A673 (cell line): ENCODE data around the gene GALNT18.

ENCODE experiments used
- EZH2 ChIP-seq: fragments of 200-600 bp; sonication (generic); IDR thresholded peaks from 2 replicates; pipeline ENCODE4 v1.6.1; 2017; ENCODE audit warnings: borderline replicate concordance, low read depth, mild to moderate bottlenecking, mixed read lengths, antibody characterized with exemption, low read length; ENCODE audit not compliant: poor library complexity, severe bottlenecking
- TF ChIP-seq, protein P1 (sequence below): fragments of 300-800, 200-600 bp; sonication (generic); conservative IDR thresholded peaks from 2 replicates; pipeline ENCODE4 v1.5.1; 2017; ENCODE audit warnings: low read depth, mild to moderate bottlenecking, antibody characterized with exemption, low read length, moderate library complexity, mixed read lengths

GRCh38 chr11:11420191-11420898, 201.5 kb downstream of the GALNT18 start:
- TF ChIP-seq, protein P1, sequence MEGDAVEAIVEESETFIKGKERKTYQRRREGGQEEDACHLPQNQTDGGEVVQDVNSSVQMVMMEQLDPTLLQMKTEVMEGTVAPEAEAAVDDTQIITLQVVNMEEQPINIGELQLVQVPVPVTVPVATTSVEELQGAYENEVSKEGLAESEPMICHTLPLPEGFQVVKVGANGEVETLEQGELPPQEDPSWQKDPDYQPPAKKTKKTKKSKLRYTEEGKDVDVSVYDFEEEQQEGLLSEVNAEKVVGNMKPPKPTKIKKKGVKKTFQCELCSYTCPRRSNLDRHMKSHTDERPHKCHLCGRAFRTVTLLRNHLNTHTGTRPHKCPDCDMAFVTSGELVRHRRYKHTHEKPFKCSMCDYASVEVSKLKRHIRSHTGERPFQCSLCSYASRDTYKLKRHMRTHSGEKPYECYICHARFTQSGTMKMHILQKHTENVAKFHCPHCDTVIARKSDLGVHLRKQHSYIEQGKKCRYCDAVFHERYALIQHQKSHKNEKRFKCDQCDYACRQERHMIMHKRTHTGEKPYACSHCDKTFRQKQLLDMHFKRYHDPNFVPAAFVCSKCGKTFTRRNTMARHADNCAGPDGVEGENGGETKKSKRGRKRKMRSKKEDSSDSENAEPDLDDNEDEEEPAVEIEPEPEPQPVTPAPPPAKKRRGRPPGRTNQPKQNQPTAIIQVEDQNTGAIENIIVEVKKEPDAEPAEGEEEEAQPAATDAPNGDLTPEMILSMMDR, result no peak
- TF ChIP-seq EZH2, result no peak
